Parathyroid adenoma (tissue), 2 donors: ENCODE results near the gene PKN3.
A peak's percentile ranks its signal among the peaks of the same experiment; 100 is the strongest.

Experiments
- H2AFZ ChIP-seq: fragments of 300-600 bp; sonication (generic); one replicate; pipeline ENCODE4 v1.7.0; 2017; ENCODE audit warnings: antibody characterized with exemption, mild to moderate bottlenecking
- H3K27ac ChIP-seq: fragments of 300-600 bp; sonication (generic); one replicate; pipeline ENCODE4 v1.7.0; 2017
- H3K27me3 ChIP-seq: fragments of 300-600 bp; sonication (generic); one replicate; pipeline ENCODE4 v1.7.0; 2017; ENCODE audit warnings: low read length; ENCODE audit not compliant: control insufficient read depth, insufficient read depth
- H3K36me3 ChIP-seq: fragments of 300-600 bp; sonication (generic); one replicate; pipeline ENCODE4 v1.7.0; 2017; ENCODE audit warnings: low read length; ENCODE audit not compliant: control insufficient read depth, insufficient read depth
- H3K4me1 ChIP-seq: fragments of 300-600 bp; sonication (generic); one replicate; pipeline ENCODE4 v1.7.0; 2017; ENCODE audit warnings: control low read depth
- H3K4me2 ChIP-seq: fragments of 300-600 bp; sonication (generic); one replicate; pipeline ENCODE4 v1.7.0; 2017; ENCODE audit warnings: low read length
- H3K4me3 ChIP-seq: fragments of 300-600 bp; sonication (generic); one replicate; pipeline ENCODE4 v1.7.0; 2017; ENCODE audit warnings: low read depth, low read length
- H3K79me2 ChIP-seq: fragments of 300-600 bp; sonication (generic); one replicate; pipeline ENCODE4 v1.7.0; 2017; ENCODE audit warnings: control low read depth
- H3K9ac ChIP-seq: fragments of 300-600 bp; sonication (generic); one replicate; pipeline ENCODE4 v1.7.0; 2017; ENCODE audit warnings: mild to moderate bottlenecking
- H3K9me3 ChIP-seq: fragments of 300-600 bp; sonication (generic); one replicate; pipeline ENCODE4 v1.7.0; 2017; ENCODE audit warnings: low read length; ENCODE audit not compliant: control insufficient read depth
- CTCF ChIP-seq: fragments of 300-600 bp; sonication (generic); IDR thresholded peaks from one replicate; pipeline ENCODE4 v1.7.0; 2017; ENCODE audit warnings: antibody characterized with exemption, mild to moderate bottlenecking
- donor health status: primary hyperparathyroidism.

The PKN3 gene

DNA sequence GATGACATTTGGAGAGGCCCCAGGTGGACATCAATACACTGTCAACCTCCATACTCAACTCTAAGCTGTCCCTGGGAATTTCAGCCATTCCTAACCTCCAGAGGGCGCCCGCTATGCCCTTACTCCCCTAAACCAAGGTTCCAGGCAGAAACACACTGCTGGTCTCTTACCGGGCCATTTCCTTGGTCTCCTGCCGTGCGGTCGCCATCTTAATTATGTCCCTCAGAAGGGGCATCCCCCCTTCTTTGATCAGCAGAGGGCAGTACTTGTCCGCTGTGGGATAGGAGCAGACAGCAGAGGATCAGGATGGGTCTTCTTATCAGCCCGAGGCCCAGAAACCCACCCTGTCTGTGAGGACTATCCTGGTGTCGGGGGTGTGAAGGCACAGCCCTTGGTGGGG, 31.0 kb downstream of the PKN3 start:
- no peaks in the 10 kb centered on the region for H3K9me3 ChIP-seq
- no peaks in the 10 kb centered on the region for H3K27me3 ChIP-seq
- no peaks in the 10 kb centered on the region for H3K79me2 ChIP-seq
- H3K9ac ChIP-seq: no peak overlapping the region
- peak; percentile 69 for TF ChIP-seq CTCF
- no peaks in the 10 kb centered on the region for H3K4me1 ChIP-seq
- H3K36me3 ChIP-seq: no peaks in the 10 kb centered on the region
- H3K4me3 ChIP-seq: no peak overlapping the region
- H3K4me2 ChIP-seq: peak overlapping the region; percentile 51
- peak overlapping the region; percentile 47 for H3K27ac ChIP-seq
- H2AFZ ChIP-seq: peak overlapping the region; percentile 66

DNA sequence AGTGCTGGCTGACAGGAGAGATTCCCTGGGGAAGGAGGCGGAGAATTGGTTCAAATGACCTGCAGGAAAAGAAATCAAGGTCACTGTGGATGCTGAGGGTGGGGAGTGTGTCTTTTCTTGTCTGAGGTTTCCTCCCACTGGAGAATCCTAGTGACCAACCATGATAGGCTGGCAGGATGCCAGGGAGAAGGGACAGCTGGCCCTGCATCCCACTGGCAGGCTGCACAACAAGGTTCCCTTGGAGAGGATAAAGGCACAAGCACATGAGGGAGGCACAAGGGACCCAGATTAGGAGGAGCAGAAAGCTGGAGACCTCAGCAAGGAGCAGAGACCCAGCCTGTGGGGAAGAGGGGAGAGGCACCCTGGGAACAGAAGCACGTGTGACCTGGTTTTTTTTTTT, 33.1 kb downstream of the PKN3 start:
- Histone ChIP-seq H3K36me3 (no peaks in the 10 kb centered on the region), H3K27me3 (no peaks in the 10 kb centered on the region)

GRCh38 chr9:128742401-128742800, 40.1 kb downstream of the PKN3 start:
- Histone ChIP-seq H3K9ac (no peak overlapping the region), H3K79me2 (no peaks in the 10 kb centered on the region), H3K9me3 (no peaks in the 10 kb centered on the region), H3K27ac (no peak overlapping the region), H2AFZ (no peak overlapping the region), H3K4me2 (no peak overlapping the region), H3K36me3 (no peaks in the 10 kb centered on the region), H3K4me1 (no peaks in the 10 kb centered on the region), H3K27me3 (no peaks in the 10 kb centered on the region), H3K4me3 (no peak overlapping the region)
- no peak for TF ChIP-seq CTCF

More for the DNA sequence above, 33.1 kb downstream of the PKN3 start:
- Histone ChIP-seq H3K79me2 (no peaks in the 10 kb centered on the region), H3K9ac (no peak overlapping the region), H3K4me1 (no peaks in the 10 kb centered on the region), H3K27ac (no peak overlapping the region), H3K4me3 (no peak overlapping the region), H3K4me2 (no peak overlapping the region), H3K9me3 (no peaks in the 10 kb centered on the region), H2AFZ (no peak overlapping the region)
- no peak for TF ChIP-seq CTCF

DNA sequence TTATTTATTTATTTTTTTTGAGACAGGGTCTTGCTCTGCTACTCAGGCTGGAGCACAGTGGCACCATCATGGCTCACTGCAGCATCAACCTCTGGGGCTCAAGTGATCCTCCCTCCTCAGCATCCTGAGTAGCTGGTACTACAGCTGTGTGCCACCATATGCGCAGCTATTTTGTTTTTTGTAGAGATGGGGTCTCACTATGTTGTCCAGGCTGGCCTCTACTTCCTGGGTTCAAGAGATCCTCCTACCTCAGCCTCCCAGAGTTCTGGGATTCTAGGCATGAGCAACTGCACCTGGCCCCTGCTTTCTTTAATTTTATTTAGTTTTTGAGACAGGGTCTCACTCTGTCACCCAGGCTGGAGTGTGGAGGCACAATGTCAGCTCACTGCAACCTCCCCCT, 41.1 kb downstream of the PKN3 start:
- no peak overlapping the region for H3K4me2 ChIP-seq
- H3K4me3 ChIP-seq: no peak overlapping the region
- no peaks in the 10 kb centered on the region for H3K4me1 ChIP-seq
- TF ChIP-seq CTCF: no peak
- no peaks in the 10 kb centered on the region for H3K79me2 ChIP-seq
- no peak overlapping the region for H3K27ac ChIP-seq
- no peaks in the 10 kb centered on the region for H3K27me3 ChIP-seq
- no peak overlapping the region for H2AFZ ChIP-seq
- no peak overlapping the region for H3K9ac ChIP-seq
- no peaks in the 10 kb centered on the region for H3K9me3 ChIP-seq
- H3K36me3 ChIP-seq: no peaks in the 10 kb centered on the region

- Histone ChIP-seq H3K9ac (no peak overlapping the region), H3K27me3 (no peaks in the 10 kb centered on the region), H3K79me2 (no peaks in the 10 kb centered on the region), H3K27ac (no peak overlapping the region), H3K4me3 (peak overlapping the region; percentile 2), H3K36me3 (no peaks in the 10 kb centered on the region), H3K4me2 (no peak overlapping the region), H3K4me1 (no peaks in the 10 kb centered on the region), H2AFZ (no peak overlapping the region), H3K9me3 (no peaks in the 10 kb centered on the region)
- no peak for TF ChIP-seq CTCF
Observed at GRCh38 chr9:128747241-128747640, 44.9 kb downstream of the PKN3 start.
